Measurements from ENCODE around the gene KIAA0040.

- peak; percentile 93 for TF ChIP-seq CTCF (IDR thresholded peaks at IDR 0.05)
- no peak for TF ChIP-seq REST (IDR thresholded peaks at IDR 0.05; ENCODE audit: insufficient read depth in 1 of 2, low read depth in 2 of 2, low read length in 1 of 2)
- no peak for TF ChIP-seq POLR2AphosphoS5 (IDR thresholded peaks at IDR 0.05; ENCODE audit: low read depth, low read length)
- no peak for TF ChIP-seq TCF7L2 (IDR thresholded peaks at IDR 0.05; ENCODE audit: low read depth, low read length)
Measured at GRCh38 chr1:175152006-175152652, 40.4 kb downstream of the KIAA0040 start.

Data from Panc1 (cell line).